ENCODE measurements around the gene PIGC.
A peak's percentile ranks its signal among the peaks of the same experiment; 100 is the strongest.

The PIGC gene

DNA sequence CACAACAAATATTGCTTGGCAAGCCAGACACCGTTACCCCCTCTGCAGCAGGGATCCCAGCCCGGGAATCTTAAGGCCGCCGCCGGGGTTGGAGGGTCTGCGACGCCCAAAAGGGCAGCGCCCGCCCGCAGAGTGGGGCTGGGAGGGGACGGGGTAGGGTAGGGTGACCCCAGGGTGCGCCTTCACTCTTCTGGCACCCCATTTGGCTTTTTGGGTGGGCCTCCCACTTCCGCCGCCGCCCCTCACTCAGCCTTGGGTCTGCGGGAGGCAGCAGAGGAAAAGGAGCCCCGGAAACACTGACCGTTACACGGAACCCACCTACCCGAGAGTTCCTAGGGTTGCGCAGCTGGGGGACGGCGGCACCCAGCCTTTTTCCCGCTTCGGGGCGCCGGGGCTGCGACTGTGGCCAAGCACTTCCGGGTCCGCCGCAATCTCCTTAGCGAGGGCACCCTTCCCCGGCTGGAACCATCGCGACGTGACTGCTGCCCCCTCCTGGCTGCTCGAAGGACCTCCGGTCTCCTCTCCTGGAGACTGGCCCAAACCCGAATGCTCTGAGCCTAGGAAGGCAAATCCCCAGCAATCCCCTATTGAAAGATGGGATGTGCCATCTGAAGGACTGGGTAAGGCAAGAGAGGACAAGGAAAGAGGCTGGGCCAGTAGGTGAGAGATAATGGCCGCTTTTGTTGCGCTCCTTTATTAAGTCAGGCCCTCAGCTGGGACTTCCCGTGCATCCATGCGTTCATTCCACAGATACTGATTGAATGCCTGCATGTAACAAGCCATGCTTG, at the start of gene PIGC:
PIGC (minus strand) TSS at position 404 of the 788 bp plus-strand sequence. CDS start 1,447 bp downstream, outside the sequence.
- peak; percentile 87 for DNase-seq (ENCODE audit: low spot score)

DNA sequence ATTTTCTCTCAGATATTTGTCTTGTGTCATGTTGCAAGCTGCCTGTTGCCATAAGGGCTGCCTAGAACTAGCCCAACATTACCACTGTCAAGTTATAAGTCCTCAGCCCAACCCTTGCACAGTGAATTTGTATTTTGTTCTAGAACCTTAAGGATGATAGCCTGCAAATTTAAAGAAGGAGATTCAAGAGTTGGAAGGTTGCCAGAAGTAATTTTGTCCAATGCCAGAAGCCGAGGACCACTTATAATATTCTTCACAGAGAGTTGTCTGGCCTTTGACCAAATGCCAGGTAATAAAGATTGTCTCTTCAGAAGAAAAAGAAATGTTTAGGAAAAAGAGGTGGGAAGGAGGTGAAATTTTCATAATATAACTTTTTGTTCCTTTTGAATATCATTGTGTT, 48.6 kb upstream of the PIGC start:
- DNase-seq (ENCODE audit: low spot score): no peak

DNA sequence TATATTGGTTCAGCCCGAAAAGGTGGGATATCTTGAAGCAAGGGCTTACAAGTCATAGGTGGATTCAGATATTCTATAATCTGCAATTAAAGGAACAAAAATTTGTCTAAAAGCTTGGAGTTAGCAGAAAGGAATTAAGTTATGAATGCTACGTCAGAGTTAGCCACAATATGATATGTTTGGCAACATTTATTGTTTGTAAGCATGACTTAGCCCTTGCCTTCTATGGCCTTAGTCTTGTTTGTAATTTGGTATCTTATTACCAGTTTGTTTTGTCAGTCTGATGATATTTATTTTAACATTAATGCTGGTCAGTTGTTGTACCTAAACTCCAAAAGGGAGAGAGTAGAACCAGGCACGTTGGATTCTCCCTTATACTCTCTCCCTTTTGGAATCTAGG, 46.0 kb upstream of the PIGC start:
- DNase-seq (ENCODE audit: low spot score): no peak

DNA sequence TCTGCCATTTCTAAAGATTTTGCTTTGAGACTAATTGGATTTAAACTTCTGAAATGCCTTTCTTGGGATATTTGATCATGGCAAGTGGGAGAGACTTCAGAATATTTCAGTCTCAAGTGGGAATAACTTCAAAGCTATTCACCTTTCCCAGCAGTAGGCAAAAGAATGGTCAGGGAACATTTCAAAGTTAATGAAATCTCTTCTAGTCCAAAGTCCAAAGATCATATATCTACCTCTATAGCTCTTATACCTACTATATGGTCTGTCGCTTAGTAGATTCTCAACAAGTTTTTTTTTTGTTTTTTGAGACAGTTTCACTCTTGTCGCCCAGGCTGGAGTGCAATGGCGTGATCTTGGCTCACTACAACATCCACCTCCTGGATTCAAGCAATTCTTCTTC, 44.5 kb upstream of the PIGC start:
- no peak for DNase-seq (ENCODE audit: low spot score)

DNA sequence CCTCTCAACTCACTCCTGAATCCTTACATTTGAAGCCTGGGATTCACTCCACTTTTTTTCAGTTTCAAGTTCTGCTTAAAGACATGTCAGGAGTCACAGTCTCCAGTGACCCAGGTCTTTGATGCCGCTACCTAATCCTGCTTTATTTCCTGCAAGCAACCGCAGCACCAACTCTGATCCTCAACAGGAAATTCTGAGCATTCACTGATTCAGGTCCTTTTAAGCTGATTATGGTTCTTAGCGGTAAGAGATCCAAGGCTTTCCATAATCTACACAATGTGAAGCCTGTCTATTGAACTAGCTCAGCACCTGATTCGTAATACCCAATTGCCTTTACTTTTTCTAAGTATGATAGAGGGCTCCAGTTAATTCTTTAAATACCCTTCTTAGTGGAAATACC, 43.7 kb upstream of the PIGC start:
- DNase-seq (ENCODE audit: low spot score): no peak

DNA sequence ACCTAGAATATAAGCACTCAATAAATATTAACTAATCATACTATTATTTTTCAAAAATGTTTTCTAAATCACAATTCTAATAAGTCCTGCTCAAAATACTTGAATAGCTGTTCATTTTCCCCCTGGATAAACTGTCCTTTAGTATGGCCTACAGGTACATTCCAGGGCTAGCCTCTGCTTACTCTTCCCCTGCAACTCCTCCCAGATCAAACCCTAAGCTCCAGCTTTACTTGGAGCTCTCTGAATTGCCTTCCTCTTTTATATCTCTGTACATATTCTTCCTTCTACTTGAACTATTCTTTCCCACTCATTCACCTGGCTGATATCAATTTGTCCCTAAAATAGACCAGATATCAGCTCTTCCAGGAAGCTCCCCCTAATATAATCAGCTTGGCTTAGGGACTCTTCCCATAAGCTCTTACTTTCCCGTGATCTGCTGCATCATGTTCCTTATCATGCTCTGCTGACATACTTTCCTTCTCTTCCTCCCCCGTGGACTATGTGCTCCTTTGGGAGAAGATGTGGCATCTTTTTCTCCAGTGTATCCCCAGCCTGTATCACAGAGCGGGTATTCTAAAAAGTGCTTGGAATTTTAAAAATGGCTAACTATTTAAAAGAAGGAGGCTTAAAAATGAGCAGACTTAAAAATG, 43.1 kb upstream of the PIGC start:
- DNase-seq (ENCODE audit: low spot score): no peak

DNA sequence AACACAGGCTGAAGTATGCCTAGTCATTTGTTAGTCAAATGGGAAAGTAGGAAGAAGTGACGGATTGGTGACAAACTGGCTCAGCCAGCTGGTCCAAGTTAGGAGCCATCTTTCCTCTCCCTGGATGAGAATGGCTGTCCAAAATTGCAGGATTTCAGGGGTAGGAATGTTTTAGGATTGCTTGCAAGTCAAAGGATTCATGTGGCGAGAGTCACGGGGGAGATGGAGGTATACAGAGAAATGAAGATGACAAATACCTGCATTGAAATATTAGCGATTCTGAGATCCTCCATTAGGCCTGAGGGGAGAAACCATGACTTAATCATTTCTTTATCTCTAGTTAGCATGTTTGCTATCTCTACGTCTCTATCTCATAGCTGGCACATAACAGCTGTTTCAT, 41.8 kb upstream of the PIGC start:
- no peak for DNase-seq (ENCODE audit: low spot score)

DNA sequence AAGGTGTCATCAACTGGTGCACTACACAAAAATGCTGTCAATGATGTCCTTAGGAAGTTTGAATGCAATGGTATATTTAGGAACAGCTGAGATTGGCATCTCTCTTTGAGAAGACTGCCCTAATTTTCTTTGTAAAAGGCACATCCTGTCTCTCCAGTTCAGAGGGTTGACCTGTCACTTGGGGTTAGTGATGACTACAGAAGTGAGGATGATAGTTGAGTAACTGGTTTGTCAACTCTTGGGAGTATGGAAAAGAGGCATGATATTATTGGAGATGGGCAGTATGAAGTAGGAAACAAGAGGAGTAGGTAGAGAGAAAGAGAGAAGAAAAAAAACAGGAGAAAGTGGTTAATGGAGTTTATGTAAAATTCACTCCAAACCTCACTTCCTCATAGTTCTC, 40.4 kb upstream of the PIGC start:
- DNase-seq (ENCODE audit: low spot score): no peak

DNA sequence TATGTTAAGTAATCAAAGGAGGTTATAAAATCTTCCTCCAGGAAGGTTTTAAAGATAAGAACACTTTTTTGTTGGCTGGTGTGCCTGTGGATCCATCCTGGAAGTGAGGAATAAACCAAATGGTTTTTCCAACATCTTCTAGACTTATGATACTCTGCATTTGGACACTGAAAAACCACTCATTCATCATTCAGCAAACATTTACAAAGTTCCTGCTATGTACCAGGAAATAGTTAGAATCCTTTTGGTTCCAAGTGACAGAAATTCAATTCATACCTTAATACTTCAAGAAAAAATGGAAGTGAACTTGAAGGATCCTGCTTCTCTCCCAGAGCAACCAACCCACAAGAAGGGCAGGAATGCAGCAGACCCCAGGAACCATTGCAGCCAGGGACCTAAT, 39.6 kb upstream of the PIGC start:
- DNase-seq (ENCODE audit: low spot score): no peak

DNA sequence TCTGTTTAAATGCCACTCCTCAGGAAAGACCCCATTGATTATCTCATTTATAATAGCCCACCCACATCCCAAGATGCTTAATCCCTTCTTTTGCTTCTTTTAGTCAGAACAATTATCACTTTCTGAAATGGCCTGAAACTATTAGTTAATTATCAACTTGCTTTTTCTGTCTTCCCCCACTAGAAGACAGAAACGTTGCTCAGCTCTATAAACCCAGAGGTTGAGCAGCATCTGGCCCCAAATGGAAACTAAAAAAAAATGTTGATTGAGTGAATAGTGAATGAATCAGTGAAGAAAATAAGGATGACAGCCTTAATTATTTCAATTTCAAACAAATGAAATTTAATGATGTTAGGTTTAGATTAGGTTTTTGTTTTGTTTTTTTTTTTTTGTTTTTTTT, 38.2 kb upstream of the PIGC start:
- no peak for DNase-seq (ENCODE audit: low spot score)

DNA sequence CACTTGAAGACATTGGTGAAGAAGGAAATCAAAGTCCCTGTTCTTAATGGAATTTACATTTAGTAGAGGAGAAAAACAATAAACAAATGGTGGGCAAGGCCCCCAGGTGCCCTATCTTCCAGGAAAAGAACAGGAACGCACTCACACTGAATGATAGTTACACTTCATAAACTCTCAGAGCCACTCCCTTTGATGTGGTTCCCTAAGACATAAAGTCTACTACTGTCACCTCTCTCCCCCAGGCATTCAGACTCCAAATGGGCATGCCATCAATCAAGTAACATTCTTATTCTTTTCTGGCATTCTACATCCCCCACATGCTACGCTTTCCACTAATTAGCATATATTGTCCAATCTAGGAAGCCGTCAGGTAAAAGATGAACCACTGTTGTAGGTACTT, 36.6 kb upstream of the PIGC start:
- no peak for DNase-seq (ENCODE audit: low spot score)

DNA sequence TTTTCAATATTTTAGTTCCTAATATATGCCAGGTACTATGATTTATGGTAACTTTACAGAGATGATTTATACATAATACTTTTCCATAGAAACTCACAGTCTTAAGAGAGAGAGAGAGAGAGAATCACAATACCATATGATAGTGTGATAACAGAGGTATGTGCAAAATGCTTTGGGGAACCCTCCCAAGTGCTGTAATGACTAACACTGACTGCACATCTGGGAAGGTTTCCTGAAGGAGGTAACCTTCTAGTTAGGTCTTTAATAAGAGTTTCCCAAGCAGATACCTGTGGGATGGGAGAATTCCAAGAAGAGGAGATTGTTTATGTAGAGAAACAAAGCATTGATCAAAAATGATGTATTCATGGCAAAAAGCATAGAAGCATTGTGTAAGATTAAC, 34.6 kb upstream of the PIGC start:
- no peak for DNase-seq (ENCODE audit: low spot score)

DNA sequence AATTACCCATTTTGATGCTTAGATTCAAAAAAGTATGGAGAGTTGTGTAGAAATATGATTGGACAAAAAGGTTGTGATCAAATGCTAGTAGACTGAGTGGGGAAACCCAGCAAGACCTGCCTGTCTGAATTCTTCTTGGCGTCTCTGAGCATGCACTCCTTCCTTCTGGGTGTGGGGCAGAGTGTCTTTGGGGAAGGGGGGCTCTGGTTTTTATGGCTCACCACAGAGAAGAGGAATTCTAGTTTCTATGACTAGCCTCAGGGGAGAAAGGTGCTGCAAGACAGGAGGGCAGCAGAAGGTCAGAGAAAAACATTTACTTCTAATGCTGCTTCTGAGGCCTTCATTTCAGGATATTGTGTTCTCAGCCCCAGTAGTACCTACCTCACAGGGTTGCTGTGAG, 33.9 kb upstream of the PIGC start:
- DNase-seq (ENCODE audit: low spot score): no peak

DNA sequence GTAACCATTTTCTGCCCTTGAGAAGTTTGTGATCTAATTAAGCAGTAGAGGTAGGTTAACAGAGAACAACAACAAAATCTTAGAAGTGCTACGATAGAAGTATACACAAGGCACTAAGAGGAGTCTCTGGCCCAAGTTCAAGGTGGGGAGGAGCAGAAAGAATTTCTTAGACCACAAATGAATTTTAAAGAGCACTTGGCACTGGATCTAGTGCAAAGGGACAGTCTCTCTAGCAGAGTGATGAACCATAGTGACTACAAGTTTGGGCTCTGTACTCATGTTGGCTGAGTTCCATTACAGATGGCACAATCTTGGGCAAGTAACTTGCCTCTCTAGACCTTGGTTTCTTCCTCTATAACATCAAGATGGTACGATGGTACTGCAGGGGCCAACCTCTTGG, 33.3 kb upstream of the PIGC start:
- no peak for DNase-seq (ENCODE audit: low spot score)

DNA sequence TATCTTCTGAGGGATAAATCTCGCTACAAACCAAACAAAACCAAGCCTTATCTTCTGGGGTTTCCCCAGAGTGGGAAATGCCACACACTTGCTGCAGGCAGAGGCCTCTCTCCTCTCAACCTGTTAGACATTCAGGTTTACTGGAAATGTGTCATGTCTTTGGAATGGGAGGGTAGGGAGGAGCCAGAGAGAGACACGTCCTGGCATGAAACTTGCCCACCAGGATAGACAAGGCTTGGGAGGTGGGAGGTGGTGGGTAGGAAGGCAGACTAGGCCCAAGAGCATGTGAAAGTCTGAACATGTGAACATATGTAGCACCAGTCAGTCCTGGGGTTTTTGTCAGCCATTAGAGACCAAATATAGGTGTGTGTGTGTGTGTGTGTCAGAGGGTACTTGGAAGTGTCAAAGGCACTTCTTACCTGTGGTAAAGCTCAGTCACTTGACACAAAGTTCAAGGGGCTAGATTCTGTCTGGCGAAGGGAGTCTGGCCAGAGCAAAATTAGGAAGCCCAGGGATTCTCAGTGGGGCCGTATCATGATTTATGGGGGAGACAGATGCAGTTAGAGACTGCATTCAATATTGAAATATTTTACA, 32.4 kb upstream of the PIGC start:
- no peak for DNase-seq (ENCODE audit: low spot score)

DNA sequence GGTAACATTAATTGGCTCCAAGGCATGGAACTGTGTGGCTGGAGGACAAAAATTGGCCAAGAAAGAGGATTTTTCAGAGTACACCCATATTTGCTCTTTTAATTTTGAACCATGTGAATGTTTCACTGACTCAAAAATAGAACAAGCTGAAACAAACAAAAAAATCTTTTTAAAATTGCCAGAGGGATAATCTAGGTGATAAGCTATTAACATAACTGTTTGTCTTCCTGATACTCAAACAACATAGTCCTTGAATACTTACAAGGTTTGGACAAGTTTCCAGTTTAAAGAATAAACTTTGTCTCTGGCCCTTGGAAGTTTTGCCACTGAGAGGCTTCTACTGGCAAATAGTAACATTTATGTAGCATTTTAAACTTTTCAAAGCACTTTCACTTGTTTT, 30.0 kb upstream of the PIGC start:
- DNase-seq (ENCODE audit: low spot score): no peak

DNA sequence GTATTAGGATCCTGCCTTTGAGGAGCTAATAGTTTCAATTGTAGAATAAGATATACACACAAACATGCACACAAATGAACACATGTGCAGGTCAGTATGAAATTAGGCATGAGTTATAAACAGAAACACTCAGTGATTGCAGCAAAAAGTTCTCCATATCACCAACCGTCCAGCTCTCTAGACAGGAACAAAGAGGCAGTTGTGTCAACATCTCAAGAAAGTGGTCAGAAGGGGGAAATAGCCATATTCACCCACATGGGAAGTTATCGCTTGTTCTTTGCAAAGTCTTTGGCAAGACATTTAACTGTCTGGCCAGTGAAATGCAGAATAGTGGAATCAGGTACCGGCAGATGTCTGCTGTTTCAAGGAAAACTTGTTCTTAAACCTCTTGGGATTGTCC, 29.4 kb upstream of the PIGC start:
- DNase-seq (ENCODE audit: low spot score): no peak

DNA sequence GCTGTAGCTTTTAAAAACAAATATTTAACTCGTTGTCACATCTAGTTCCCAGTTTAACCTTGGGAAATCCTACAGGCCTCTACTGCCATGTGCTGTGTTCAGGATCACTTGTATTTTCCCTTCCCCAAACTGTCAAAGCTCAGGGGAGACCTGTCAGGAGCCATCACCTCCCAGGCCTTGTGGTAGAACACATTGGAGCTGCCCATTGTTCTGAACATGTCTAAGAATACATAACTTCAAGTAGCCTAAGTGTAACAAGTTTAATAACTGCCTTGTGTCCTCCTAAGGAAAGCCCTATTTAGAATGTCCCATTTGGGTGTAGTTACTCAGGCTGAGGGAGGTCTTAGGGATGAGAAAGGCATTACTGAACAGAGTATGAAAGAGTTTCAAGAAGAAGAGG, 28.6 kb upstream of the PIGC start:
- DNase-seq (ENCODE audit: low spot score): no peak

DNA sequence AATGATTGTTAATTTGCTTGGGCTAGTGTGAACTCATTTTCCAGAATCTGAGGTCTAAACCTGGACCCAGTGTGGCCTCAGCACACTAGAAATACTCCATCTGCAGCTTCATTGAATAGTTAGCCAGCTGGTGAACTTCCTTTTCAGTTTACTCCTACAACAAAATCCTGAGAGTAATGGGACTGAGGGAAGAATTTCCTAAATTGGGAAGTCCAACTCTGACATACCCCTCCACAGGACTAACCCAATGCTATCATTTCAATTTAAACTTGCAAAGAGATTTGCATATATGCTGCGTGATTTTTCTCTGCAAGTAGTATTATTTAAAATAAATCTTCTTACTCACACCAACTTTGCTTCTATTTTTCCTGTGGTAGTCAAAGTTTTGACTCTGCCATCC, 27.8 kb upstream of the PIGC start:
- no peak for DNase-seq (ENCODE audit: low spot score)

DNA sequence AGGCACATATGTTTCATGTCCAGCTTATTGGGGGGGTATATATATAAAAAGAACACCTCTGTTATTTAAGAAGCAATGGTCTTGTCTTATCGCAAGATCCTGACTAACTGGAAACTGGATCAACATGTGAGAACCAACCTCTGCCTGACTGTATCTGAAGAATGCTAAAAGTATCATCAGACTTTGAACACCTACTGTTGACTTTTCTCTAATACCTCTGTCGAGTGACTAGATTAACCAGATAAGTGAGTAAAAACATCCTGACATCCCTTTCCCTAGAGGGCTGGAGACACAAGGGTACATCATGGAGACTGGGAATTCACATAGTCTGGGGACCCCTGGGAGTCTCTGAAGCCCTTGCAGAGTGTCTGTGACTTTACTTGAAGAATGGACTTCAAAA, 26.3 kb upstream of the PIGC start:
- DNase-seq (ENCODE audit: low spot score): no peak

DNA sequence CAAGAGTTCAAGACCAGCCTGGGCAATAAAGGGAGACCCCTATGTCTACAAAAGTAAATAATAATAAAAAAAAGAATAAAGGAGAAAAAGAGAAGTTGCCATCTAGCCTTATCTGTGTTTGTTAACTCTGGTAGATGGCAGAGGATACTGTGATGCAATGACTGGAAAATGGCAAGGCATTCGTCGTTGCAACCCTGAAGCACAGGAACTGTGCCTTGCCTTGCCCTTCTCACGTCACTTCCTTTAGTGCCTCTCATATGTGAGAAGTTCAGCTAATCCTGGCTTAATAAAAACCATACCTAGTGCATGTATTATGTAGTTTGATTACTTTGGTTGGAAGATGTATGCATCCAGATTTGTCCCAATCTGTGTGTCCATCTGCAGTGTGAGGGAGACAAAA, 25.8 kb upstream of the PIGC start:
- DNase-seq (ENCODE audit: low spot score): no peak

DNA sequence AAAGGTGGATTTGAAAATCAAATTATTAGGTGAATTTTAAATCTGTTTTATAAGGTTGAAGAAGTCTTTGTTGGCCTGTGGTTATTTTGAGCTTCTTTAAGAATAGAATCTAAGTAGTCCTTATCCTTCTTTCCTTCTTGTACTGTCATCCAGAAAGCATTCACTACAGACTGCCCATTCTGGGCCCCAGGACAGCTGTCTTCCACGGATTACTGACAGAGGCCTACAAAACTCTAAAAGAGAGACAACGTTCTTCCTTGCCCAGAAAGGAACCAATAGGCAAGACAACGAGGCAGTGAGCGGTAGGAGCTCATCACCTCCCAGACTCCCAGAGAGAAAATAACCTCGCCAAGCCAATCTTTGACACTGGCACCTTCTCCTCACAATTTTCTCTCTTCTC, 24.4 kb upstream of the PIGC start:
- DNase-seq (ENCODE audit: low spot score): no peak

DNA sequence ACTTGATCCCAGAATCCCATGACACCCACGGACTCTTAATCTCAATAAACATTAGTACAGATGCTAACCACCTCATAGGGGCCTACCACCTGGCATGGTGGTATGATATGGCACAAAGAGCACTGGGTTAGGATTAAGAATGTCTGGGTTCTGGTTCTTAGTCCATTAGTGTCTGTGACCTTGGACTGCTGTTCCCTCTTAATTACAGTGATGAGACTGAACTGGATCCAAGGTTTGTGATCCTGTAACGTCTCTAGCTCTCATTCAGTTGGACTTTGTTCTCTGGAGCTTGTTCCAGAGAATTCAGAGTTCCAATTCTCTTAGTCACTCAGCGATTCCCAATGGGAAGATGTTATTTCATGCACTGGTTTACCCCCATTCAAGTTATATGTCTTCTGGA, 23.6 kb upstream of the PIGC start:
- no peak for DNase-seq (ENCODE audit: low spot score)

Measured in cerebellar cortex (tissue), 1 donor.